Loucy (cell line): Measurements from ENCODE around the gene DDX60.

ENCODE experiments used
- EZH2phosphoT487 ChIP-seq: fragments of 200-600 bp; IDR thresholded peaks from 2 replicates; pipeline ENCODE4 v1.6.1; 2018; ENCODE audit warnings: antibody characterized with exemption, mild to moderate bottlenecking, moderate library complexity, borderline replicate concordance
- TF ChIP-seq, protein P1 (sequence below): fragments of 200-600 bp; sonication (generic); conservative IDR thresholded peaks from 2 replicates; pipeline ENCODE4 v1.5.1; 2014; ENCODE audit warnings: mild to moderate bottlenecking, antibody characterized with exemption, low read length

DNA sequence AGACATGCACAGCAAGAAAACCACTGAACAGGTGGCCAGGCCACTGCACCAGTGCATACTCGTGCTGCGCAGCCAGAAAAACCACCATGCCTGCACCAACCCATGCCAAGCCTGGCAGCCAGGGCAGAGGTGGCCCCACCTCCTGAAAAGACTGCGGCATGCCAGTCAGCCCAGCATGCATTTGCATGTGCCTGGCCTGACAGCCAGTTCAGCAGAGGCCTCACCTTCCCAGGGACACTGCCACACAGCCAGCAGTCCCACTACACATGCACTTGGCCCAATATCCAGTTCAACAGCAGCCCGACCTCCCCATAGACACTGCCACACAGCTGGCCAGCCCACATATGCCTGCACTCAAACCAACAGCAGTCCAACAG lies 43.5 kb upstream of the DDX60 start:
- TF ChIP-seq, protein P1, sequence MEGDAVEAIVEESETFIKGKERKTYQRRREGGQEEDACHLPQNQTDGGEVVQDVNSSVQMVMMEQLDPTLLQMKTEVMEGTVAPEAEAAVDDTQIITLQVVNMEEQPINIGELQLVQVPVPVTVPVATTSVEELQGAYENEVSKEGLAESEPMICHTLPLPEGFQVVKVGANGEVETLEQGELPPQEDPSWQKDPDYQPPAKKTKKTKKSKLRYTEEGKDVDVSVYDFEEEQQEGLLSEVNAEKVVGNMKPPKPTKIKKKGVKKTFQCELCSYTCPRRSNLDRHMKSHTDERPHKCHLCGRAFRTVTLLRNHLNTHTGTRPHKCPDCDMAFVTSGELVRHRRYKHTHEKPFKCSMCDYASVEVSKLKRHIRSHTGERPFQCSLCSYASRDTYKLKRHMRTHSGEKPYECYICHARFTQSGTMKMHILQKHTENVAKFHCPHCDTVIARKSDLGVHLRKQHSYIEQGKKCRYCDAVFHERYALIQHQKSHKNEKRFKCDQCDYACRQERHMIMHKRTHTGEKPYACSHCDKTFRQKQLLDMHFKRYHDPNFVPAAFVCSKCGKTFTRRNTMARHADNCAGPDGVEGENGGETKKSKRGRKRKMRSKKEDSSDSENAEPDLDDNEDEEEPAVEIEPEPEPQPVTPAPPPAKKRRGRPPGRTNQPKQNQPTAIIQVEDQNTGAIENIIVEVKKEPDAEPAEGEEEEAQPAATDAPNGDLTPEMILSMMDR = no peak
- TF ChIP-seq EZH2phosphoT487 = no peak
